Measurements from ENCODE around the gene CSK.

- TF ChIP-seq CTCF (IDR thresholded peaks at IDR 0.05; ENCODE audit: poor library complexity) (no peak), EZH2 (IDR thresholded peaks at IDR 0.05; ENCODE audit: borderline replicate concordance) (no peak)
Observed at GRCh38 chr15:74794248-74794969, 12.5 kb downstream of the CSK start.

All from hepatocyte (in vitro differentiated cells).